ENCODE results near the gene FBXL13. TPM values are rescaled to one million over a fixed set of nuclear protein-coding genes. Genes with fewer than 3 reads are reported as not detected.

The FBXL13 gene
- total RNA-seq, 1 donor: 2.2 TPM

GRCh38 chr7:102890292-102890970 lies 184.2 kb downstream of the FBXL13 start:
- Histone ChIP-seq H3K4me3 (ENCODE audit: insufficient read depth, low read length) (no peak overlapping the region), H3K4me2 (ENCODE audit: insufficient read depth, low read length) (peak overlapping the region; percentile 53), H3K4me1 (ENCODE audit: insufficient read depth, low read length) (peaks cover 42% of the 10 kb centered on the region), H3K27ac (ENCODE audit: low read depth, low read length) (peak overlapping the region; percentile 91), H3K9me3 (ENCODE audit: low read depth, low read length) (no peaks in the 10 kb centered on the region), H2AFZ (ENCODE audit: low read length) (peak overlapping the region; percentile 32), H4K20me1 (ENCODE audit: insufficient read depth, low read length) (no peaks in the 10 kb centered on the region), H3K36me3 (ENCODE audit: insufficient read depth, low read length) (no peaks in the 10 kb centered on the region), H3K79me2 (ENCODE audit: insufficient read depth, low read length) (no peaks in the 10 kb centered on the region), H3K27me3 (ENCODE audit: insufficient read depth, low read length) (no peaks in the 10 kb centered on the region)
- TF ChIP-seq CTCF (IDR thresholded peaks at IDR 0.05; ENCODE audit: extremely low read depth, low read depth, low read length): no peak
- DNase-seq (ENCODE audit: insufficient read length, low spot score, missing footprints): peak; percentile 14

DNA sequence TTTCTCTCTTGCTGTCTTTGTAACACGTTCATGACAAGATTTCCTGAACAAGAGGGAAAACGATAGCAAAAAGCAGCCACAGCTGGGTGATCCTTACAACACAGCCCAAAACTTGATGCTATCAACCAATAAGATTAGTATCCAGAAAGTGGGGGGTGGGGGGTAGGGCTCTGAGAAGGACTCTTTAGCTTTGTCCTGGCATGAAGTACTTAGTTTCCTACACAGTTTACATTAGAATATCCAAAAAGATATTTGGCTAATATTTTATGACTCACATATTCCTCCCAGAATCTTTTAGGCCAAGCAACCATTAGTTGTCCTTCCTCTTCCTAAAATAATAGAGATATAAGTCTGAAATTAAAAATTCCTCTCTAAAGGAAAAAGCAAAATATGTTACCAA lies 184.7 kb downstream of the FBXL13 start:
- Histone ChIP-seq H2AFZ (ENCODE audit: low read length) (no peak overlapping the region), H3K27ac (ENCODE audit: low read depth, low read length) (peak overlapping the region; percentile 91)

DNA sequence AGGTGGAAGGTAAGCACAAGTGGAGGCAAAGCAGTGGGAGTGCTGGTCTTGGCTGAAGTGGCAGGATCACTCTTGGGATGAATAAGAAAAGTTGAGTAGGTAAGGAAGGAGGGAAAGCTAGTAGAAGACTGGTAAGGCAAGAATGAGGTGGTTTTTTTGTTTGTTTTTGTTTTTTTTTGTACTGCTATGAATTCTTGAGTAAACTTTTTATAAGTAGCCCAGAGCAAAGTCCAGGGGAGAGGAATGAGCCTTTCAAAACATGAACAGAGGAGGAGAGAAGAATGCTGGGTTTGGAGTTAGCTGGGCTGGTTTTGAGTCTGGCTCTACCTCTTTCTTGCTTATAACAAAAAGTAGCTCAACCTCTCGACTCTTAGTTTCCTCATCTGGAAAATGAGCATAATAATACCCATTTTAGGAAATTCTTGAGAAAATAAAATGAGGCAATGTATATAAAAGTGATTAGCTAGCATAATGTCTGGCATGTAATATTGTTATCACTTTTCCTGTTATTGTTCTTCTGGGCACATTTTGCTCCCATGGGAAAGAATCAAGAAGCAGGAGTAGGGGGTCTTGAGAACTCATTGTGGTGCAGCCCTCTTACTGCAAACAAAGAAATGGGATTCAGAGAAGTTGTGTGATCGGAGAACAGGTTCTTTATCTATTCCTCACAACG lies 185.9 kb downstream of the FBXL13 start:
- Histone ChIP-seq H3K36me3 (ENCODE audit: insufficient read depth, low read length) (no peaks in the 10 kb centered on the region), H3K4me1 (ENCODE audit: insufficient read depth, low read length) (peaks cover 37% of the 10 kb centered on the region), H3K9me3 (ENCODE audit: low read depth, low read length) (no peaks in the 10 kb centered on the region), H3K4me3 (ENCODE audit: insufficient read depth, low read length) (no peak overlapping the region), H3K27me3 (ENCODE audit: insufficient read depth, low read length) (no peaks in the 10 kb centered on the region), H4K20me1 (ENCODE audit: insufficient read depth, low read length) (no peaks in the 10 kb centered on the region), H3K27ac (ENCODE audit: low read depth, low read length) (no peak overlapping the region), H3K4me2 (ENCODE audit: insufficient read depth, low read length) (no peak overlapping the region), H2AFZ (ENCODE audit: low read length) (no peak overlapping the region), H3K79me2 (ENCODE audit: insufficient read depth, low read length) (no peaks in the 10 kb centered on the region)
- DNase-seq (ENCODE audit: insufficient read length, low spot score, missing footprints): no peak
- TF ChIP-seq CTCF (IDR thresholded peaks at IDR 0.05; ENCODE audit: extremely low read depth, low read depth, low read length): no peak

More for the DNA sequence above, 184.7 kb downstream of the FBXL13 start:
- Histone ChIP-seq H3K27me3 (ENCODE audit: insufficient read depth, low read length) (no peaks in the 10 kb centered on the region), H3K36me3 (ENCODE audit: insufficient read depth, low read length) (no peaks in the 10 kb centered on the region), H3K79me2 (ENCODE audit: insufficient read depth, low read length) (no peaks in the 10 kb centered on the region), H3K9me3 (ENCODE audit: low read depth, low read length) (no peaks in the 10 kb centered on the region), H3K4me3 (ENCODE audit: insufficient read depth, low read length) (no peak overlapping the region), H3K4me1 (ENCODE audit: insufficient read depth, low read length) (peaks cover 42% of the 10 kb centered on the region), H3K4me2 (ENCODE audit: insufficient read depth, low read length) (no peak overlapping the region), H4K20me1 (ENCODE audit: insufficient read depth, low read length) (no peaks in the 10 kb centered on the region)
- TF ChIP-seq CTCF (IDR thresholded peaks at IDR 0.05; ENCODE audit: extremely low read depth, low read depth, low read length): no peak
- DNase-seq (ENCODE audit: insufficient read length, low spot score, missing footprints): no peak

DNA sequence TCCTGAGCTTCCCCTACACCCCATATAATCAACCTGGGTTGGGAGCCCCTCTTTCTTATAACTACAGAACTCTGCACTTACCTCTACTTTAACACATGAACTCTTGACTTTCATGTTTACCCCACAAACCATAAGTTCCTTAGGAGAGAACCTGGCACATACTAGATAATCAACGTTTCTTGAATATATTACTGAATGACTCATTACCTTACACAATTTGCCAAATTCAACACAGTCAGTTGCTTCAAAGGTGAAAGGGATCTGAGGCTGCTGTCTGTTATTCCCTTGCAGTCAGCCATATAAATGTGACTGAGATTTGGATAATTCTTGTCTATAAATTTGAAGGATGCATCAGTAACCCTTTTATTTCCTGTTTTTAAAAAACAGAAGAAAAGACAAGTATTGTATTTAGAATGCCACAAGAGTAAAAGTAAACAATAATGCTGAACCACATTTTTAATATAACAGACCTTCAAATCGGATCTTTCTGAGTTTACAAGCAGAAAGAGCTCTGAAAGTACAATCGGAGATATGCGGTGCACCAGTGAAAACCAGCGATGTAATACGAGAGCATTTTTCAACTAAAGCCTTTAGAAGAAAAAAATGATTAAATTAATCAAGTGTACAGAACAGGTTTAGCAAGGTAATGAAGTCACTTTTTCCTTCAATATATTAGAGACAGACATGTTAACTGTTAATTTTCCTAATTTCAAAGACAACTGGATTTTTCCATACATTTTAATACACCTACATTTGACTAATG lies 191.3 kb downstream of the FBXL13 start:
- Histone ChIP-seq H3K9me3 (ENCODE audit: low read depth, low read length) (no peaks in the 10 kb centered on the region), H3K27ac (ENCODE audit: low read depth, low read length) (no peak overlapping the region), H2AFZ (ENCODE audit: low read length) (peak overlapping the region; percentile 6), H3K4me2 (ENCODE audit: insufficient read depth, low read length) (no peak overlapping the region), H3K79me2 (ENCODE audit: insufficient read depth, low read length) (no peaks in the 10 kb centered on the region), H3K4me3 (ENCODE audit: insufficient read depth, low read length) (no peak overlapping the region), H3K27me3 (ENCODE audit: insufficient read depth, low read length) (no peaks in the 10 kb centered on the region), H3K4me1 (ENCODE audit: insufficient read depth, low read length) (peaks cover 5% of the 10 kb centered on the region), H4K20me1 (ENCODE audit: insufficient read depth, low read length) (no peaks in the 10 kb centered on the region), H3K36me3 (ENCODE audit: insufficient read depth, low read length) (no peaks in the 10 kb centered on the region)
- TF ChIP-seq CTCF (IDR thresholded peaks at IDR 0.05; ENCODE audit: extremely low read depth, low read depth, low read length): no peak
- no peak for DNase-seq (ENCODE audit: insufficient read length, low spot score, missing footprints)

Measured in osteoblast (primary cell).